ENCODE results near the gene DNAH14. TPM values are rescaled to one million over a fixed set of nuclear protein-coding genes. Genes with fewer than 3 reads are reported as not detected.
"Not testable (repeated sequence)": the region's sequence is repeated elsewhere in the genome, so short reads cannot be mapped to it uniquely, and the experiment has no call there.

Gene DNAH14
- total RNA-seq, 1 donor from 2014 or later = 14.4 TPM

DNA sequence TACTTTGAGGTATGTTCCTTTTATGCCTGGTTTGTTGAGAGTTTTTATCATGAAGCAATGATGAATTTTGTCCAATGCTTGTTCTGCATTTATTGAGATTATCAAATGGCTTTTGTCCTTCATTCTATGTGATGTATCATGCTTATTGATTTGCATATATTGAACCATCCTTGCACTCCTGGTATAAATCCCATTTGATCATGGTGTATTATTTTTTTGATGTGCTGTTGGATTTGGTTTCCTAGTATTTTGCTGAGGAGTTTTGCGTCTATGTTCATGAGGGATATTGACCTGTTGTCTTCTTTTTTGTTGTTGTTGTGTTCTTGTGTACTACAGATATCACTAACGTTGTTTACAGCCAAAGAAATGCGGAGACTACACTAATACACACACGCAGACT is 4.1 kb downstream of the DNAH14 start:
- DNase-seq = no peak
- peaks cover 41% of the 10 kb centered on the region for H3K9me3 ChIP-seq
- no peak overlapping the region for H3K4me3 ChIP-seq
- no peak for ATAC-seq
- H3K27me3 ChIP-seq (ENCODE audit: low read depth) = no peaks in the 10 kb centered on the region
- TF ChIP-seq, protein P1, sequence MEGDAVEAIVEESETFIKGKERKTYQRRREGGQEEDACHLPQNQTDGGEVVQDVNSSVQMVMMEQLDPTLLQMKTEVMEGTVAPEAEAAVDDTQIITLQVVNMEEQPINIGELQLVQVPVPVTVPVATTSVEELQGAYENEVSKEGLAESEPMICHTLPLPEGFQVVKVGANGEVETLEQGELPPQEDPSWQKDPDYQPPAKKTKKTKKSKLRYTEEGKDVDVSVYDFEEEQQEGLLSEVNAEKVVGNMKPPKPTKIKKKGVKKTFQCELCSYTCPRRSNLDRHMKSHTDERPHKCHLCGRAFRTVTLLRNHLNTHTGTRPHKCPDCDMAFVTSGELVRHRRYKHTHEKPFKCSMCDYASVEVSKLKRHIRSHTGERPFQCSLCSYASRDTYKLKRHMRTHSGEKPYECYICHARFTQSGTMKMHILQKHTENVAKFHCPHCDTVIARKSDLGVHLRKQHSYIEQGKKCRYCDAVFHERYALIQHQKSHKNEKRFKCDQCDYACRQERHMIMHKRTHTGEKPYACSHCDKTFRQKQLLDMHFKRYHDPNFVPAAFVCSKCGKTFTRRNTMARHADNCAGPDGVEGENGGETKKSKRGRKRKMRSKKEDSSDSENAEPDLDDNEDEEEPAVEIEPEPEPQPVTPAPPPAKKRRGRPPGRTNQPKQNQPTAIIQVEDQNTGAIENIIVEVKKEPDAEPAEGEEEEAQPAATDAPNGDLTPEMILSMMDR (IDR thresholded peaks at IDR 0.05) = no peak
- intact Hi-C loops (cut with DNase I) = no loop called here
- no peaks in the 10 kb centered on the region for H3K4me1 ChIP-seq
- H3K27ac ChIP-seq = no peak overlapping the region
- H3K36me3 ChIP-seq = no peaks in the 10 kb centered on the region

DNA sequence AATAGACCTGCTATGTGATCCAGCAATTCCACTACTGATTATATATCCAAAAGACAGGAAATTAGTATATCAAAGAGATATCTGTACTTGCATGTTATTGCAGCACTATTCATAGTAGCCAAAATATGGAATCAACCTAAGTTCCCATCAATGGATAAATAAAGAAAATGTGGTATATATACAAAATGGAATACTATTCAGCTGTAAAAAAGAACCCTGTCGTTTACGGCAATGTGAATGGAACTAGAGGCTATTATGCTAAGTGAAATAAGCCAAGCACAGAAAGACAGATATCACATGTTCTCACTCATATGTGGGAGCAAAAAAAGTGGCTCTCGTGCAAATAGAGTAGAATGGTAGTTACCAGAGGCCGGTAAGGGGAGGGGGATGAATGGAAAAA is 9.2 kb downstream of the DNAH14 start:
- H3K27ac ChIP-seq = no peak overlapping the region
- no peaks in the 10 kb centered on the region for H3K36me3 ChIP-seq
- no peaks in the 10 kb centered on the region for H3K27me3 ChIP-seq (ENCODE audit: low read depth)
- H3K4me3 ChIP-seq = no peak overlapping the region
- TF ChIP-seq, protein P1 (IDR thresholded peaks at IDR 0.05) = no peak
- no peaks in the 10 kb centered on the region for H3K4me1 ChIP-seq
- DNase-seq (no peak), ATAC-seq (no peak)
- peaks cover 41% of the 10 kb centered on the region for H3K9me3 ChIP-seq
- intact Hi-C loops (cut with DNase I) = no loop called here

DNA sequence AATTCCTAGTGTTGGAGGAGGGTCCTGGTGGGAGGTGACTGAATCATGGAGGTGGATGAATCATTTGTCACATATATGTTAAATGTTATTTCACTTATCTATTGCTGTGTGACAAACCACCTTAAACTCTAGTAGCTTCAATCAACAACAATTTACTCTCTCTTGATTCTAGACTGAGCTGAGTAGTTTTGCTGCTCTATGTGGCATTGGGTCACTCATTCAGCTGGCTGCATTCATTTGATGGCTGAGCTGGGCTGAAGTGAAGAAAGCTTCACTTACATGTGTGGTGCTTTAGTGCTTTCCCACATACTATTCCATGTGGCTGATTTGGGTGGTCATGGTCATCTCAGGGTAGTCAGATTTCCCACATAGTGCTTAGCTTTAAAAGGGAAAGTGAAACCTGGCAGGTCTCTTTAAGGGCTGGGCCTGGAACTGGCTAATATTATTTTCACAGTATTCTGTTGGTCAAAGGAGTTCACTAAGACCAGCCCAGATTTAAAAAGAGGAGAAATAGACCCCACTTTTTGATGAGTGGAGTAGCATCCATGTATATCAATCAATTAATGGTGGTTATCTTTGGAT is 10.5 kb downstream of the DNAH14 start:
- H3K4me1 ChIP-seq = no peaks in the 10 kb centered on the region
- H3K36me3 ChIP-seq = no peaks in the 10 kb centered on the region
- intact Hi-C loops (cut with DNase I) = no loop called here
- TF ChIP-seq, protein P1 (IDR thresholded peaks at IDR 0.05) = no peak
- no peak overlapping the region for H3K27ac ChIP-seq
- H3K9me3 ChIP-seq = peaks cover 28% of the 10 kb centered on the region
- no peak overlapping the region for H3K4me3 ChIP-seq
- no peaks in the 10 kb centered on the region for H3K27me3 ChIP-seq (ENCODE audit: low read depth)
- ATAC-seq (no peak), DNase-seq (no peak)

DNA sequence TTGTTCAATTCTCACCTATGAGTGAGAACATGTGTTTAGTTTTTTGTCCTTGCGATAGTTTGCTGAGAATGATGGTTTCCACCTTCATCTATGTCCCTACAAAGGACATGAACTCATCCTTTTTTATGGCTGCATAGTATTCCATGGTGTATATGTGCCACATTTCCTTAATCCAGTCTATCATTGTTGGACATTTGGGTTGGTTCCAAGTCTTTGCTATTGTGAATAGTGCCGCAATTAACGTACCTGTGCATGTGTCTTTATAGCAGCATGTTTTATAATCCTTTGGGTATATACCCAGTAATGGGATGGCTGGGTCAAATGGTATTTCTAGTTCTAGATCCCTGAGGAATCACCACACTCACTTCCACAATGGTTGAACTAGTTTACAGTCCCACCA is 11.3 kb downstream of the DNAH14 start:
- H3K36me3 ChIP-seq; DNase-seq; intact Hi-C loops (cut with DNase I); H3K4me1 ChIP-seq; H3K27ac ChIP-seq; ATAC-seq; H3K4me3 ChIP-seq; H3K27me3 ChIP-seq (ENCODE audit: low read depth): not testable (repeated sequence)
- H3K9me3 ChIP-seq = peaks cover 22% of the 10 kb centered on the region

DNA sequence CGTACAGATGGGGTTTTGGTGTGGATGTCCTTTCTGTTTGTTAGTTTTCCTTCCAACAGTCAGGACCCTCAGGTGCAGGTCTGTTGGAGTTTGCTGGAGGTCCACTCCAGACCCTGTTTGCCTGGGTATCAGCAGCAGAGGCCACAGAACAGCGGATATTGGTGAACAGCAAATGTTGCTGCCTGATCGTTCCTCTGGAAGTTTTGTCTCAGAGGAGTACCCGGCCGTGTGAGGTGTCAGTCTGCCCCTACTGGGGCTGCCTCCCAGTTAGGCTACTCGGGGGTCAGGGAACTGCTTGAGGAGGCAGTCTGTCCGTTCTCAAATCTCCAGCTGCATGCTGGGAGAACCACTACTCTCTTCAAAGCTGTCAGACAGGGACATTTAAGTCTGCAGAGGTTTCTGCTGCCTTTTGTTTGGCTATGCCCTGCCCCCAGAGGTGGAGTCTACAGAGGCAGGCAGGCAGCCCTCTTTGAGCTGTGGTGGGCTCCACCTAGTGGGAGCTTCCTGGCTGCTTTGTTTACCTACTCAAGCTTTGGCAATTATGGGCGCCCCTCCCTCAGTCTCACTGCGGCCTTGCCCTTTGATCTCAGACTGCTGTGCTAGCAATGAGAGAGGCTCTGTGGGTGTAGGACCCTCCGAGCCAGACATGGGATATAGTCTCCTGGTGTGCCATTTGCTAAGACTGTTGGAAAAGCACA is 16.3 kb downstream of the DNAH14 start:
- H3K4me3 ChIP-seq; H3K27ac ChIP-seq; DNase-seq; H3K27me3 ChIP-seq (ENCODE audit: low read depth); intact Hi-C loops (cut with DNase I); H3K4me1 ChIP-seq; H3K36me3 ChIP-seq; ATAC-seq; H3K9me3 ChIP-seq: not testable (repeated sequence)

DNA sequence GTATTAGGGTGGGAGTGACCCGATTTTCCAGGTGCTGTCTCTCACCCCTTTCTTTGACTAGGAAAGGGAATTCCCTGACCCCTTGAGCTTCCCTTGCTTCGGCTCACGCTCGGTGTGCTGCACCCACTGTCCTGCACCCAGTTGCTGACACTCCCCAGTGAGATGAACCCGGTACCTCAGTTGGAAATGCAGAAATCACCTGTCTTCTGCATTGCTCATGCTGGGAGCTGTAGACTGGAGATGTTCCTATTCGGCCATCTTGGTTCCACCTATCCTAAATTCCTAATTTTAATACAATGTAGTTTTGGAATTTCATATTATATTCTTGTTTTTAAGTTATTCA is 16.8 kb downstream of the DNAH14 start:
- ATAC-seq; intact Hi-C loops (cut with DNase I); H3K36me3 ChIP-seq: not testable (repeated sequence)

DNA sequence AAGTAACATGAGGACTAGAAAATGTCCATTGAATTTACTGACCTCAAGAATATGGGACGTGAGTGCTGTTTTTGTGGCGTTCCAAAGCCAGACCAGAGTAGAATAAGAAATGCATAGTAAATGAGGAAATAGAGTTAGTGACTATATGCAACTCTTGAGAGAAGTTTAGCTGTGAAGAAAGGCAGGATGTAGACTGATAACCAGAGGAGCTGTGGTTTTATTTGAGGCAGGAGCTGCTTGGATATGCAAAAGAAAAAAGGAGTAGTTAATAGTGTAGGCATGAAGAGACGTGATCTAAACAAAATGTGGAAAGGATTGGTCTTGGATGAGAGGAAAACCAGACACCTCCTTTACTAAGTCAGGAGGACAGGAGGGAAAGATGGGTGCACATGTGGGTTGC is 28.2 kb downstream of the DNAH14 start:
- intact Hi-C loops (cut with DNase I) = no loop called here
- ATAC-seq = no peak
- Histone ChIP-seq H3K36me3 (no peaks in the 10 kb centered on the region), H3K27me3 (ENCODE audit: low read depth) (no peaks in the 10 kb centered on the region), H3K4me1 (no peaks in the 10 kb centered on the region), H3K27ac (no peak overlapping the region), H3K4me3 (no peak overlapping the region), H3K9me3 (no peaks in the 10 kb centered on the region)
- DNase-seq = no peak
- TF ChIP-seq, protein P1 (IDR thresholded peaks at IDR 0.05) = no peak

More for the DNA sequence above, 16.8 kb downstream of the DNAH14 start:
- H3K4me3 ChIP-seq; H3K4me1 ChIP-seq; H3K27me3 ChIP-seq (ENCODE audit: low read depth); H3K9me3 ChIP-seq; DNase-seq; H3K27ac ChIP-seq: not testable (repeated sequence)
